Caco-2 (cell line): ENCODE measurements around the gene ZBED4. TPM values are rescaled to one million over a fixed set of nuclear protein-coding genes. Genes with fewer than 3 reads are reported as not detected.

ENCODE experiments used
- BruUV-seq: library from RNA; stranded (reverse); fragments of 400-500 nt; replicated peaks from 2 replicates; lab custom pipeline; 2021; lab: Mats Ljungman, UMichigan
- CTCF ChIA-PET: fragments of 300-600 bp; sonication (Branson Sonifier 250); formaldehyde crosslinking; loops from one replicate; lab custom pipeline; 2022; ENCODE audit warnings: antibody characterized with exemption; lab: Charles Lee
- POLR2A ChIA-PET: fragments of 300-600 bp; sonication (Branson Sonifier 250); formaldehyde crosslinking; loops from one replicate; lab custom pipeline; 2022; ENCODE audit warnings: antibody characterized with exemption; lab: Charles Lee
- DNase-seq, 2 experiments: peaks; one replicate each; pipeline versions ENCODE4 v3.0.0 to v3.0.0-alpha.2; 2020 to 2022
- H3K27me3 ChIP-seq: replicated peaks from 2 replicates; pipeline ENCODE4 v1.6.0; 2011; ENCODE audit warnings: low read length; ENCODE audit not compliant: control insufficient read depth, insufficient read depth
- H3K36me3 ChIP-seq: 2 replicates; pipeline ENCODE4 v1.5.1; 2011; ENCODE audit warnings: low read length; ENCODE audit not compliant: control insufficient read depth, insufficient read depth
- H3K4me1 ChIP-seq: fragments of 250-450 bp; sonication (Bioruptor Pico); 2 replicates; pipeline ENCODE4 v1.5.1; 2020; ENCODE audit warnings: mild to moderate bottlenecking
- H3K4me3 ChIP-seq: 2 replicates; pipeline ENCODE4 v1.5.1; 2011; ENCODE audit warnings: low read depth, mild to moderate bottlenecking, control low read depth, low read length
- H3K9me3 ChIP-seq: fragments of 250-450 bp; sonication (Bioruptor Pico); 2 replicates; pipeline ENCODE4 v1.5.1; 2020; ENCODE audit warnings: mild to moderate bottlenecking, moderate library complexity
- H3K27ac Mint-ChIP-seq: one replicate; pipeline ENCODE4 v1.8.0; 2022; ENCODE audit warnings: mixed read lengths; ENCODE audit not compliant: unreplicated experiment
- H3K27me3 Mint-ChIP-seq: one replicate; pipeline ENCODE4 v1.8.0; 2022; ENCODE audit warnings: mixed read lengths; ENCODE audit not compliant: insufficient read depth, unreplicated experiment
- H3K36me3 Mint-ChIP-seq: one replicate; pipeline ENCODE4 v1.8.0; 2022; ENCODE audit warnings: mild to moderate bottlenecking, mixed read lengths; ENCODE audit not compliant: insufficient read depth, unreplicated experiment
- H3K4me1 Mint-ChIP-seq: one replicate; pipeline ENCODE4 v1.8.0; 2022; ENCODE audit warnings: low read depth, mixed read lengths; ENCODE audit not compliant: unreplicated experiment
- H3K4me3 Mint-ChIP-seq: one replicate; pipeline ENCODE4 v1.8.0; 2022; ENCODE audit warnings: mild to moderate bottlenecking, moderate library complexity, mixed read lengths; ENCODE audit not compliant: unreplicated experiment
- H3K9me3 Mint-ChIP-seq: one replicate; pipeline ENCODE4 v1.8.0; 2022; ENCODE audit warnings: mixed read lengths; ENCODE audit not compliant: unreplicated experiment
- intact Hi-C: fragments of 100-400 bp; cut with micrococcal nuclease; formaldehyde crosslinking; loops from one replicate; pipeline ENCODE4 v1.10.0; 2022; ENCODE audit not compliant: unreplicated experiment
- total RNA-seq: library from RNA; stranded (reverse); gene quantifications from 2 replicates; pipeline ENCODE4 v1.2.3, GENCODE V29; 2022
- TF ChIP-seq, protein P1 (sequence below), 2 experiments: fragments of 200-600 bp in 1 of 2; IDR thresholded peaks; 1 replicate in 1 of 2; 2 replicates in 1 of 2; pipeline versions ENCODE4 v1.5.1 to v1.8.0; 2011 to 2022; ENCODE audit warnings: antibody characterized with exemption in 1 of 2, control low read depth in 1 of 2, inconsistent platforms in 1 of 2, low read depth in 1 of 2, low read length in 1 of 2, mild to moderate bottlenecking in 1 of 2, moderate library complexity in 1 of 2; ENCODE audit not compliant: insufficient read depth in 1 of 2, severe bottlenecking in 1 of 2, unreplicated experiment in 1 of 2

Gene ZBED4
- total RNA-seq, 1 experiment from 2014 or later: 17.3 TPM

DNA sequence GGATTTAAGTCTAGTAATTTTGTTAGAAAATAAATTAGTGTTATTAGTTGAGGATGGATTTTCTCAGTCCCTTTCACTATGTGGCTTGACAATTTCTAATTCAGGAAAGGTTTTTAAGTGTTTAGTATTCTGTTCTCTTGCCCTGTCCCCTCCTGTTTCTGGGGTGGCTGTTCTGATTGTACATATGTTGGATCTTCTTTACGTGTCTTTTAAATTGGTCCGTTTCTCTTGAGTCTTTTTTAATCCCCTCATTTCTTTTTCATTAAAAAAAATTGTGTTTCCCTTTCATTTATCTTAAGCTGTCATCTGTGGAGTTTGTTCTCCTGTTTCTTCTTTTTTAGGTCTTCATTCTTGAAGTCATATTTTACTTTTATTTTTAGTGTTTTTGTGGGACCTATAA, 12.5 kb downstream of the ZBED4 start:
- BruUV-seq: no TSS peak

DNA sequence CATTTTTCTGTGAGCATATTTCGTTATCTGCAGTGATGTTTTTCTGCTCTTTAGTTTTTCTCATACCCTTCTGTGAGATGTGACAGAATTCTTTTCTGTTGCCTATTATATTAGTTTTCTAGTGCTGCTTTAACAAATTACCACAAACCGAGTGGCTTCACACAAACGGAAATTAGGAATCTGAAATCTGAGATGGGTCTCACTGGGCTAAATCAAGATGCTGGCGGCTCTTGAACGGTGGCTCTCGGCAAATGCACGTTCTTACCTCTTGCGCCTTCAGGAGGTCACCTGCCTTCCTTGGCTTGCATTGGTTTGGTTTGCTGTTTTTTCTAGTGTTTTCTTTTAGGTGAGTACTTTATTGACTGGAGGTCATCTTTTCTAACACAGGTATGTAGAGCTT, 13.0 kb downstream of the ZBED4 start:
- TF ChIP-seq, protein P1, sequence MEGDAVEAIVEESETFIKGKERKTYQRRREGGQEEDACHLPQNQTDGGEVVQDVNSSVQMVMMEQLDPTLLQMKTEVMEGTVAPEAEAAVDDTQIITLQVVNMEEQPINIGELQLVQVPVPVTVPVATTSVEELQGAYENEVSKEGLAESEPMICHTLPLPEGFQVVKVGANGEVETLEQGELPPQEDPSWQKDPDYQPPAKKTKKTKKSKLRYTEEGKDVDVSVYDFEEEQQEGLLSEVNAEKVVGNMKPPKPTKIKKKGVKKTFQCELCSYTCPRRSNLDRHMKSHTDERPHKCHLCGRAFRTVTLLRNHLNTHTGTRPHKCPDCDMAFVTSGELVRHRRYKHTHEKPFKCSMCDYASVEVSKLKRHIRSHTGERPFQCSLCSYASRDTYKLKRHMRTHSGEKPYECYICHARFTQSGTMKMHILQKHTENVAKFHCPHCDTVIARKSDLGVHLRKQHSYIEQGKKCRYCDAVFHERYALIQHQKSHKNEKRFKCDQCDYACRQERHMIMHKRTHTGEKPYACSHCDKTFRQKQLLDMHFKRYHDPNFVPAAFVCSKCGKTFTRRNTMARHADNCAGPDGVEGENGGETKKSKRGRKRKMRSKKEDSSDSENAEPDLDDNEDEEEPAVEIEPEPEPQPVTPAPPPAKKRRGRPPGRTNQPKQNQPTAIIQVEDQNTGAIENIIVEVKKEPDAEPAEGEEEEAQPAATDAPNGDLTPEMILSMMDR (IDR thresholded peaks at IDR 0.05; ENCODE audit: insufficient read depth in 1 of 2, low read depth in 1 of 2, low read length in 1 of 2, severe bottlenecking in 1 of 2, unreplicated experiment in 1 of 2): no peak
- no TSS peak for BruUV-seq
- ChIA-PET POLR2A (no interaction called here), CTCF (no interaction called here)
- intact Hi-C loops: no loop called here
- Histone ChIP-seq H3K4me1 (no peaks in the 10 kb centered on the region), H3K27me3 (no peaks in the 10 kb centered on the region), H3K9me3 (no peaks in the 10 kb centered on the region; the same call in 1 of the 2 replicates), H3K36me3 (0 out of 2 replicates have a peak, but pooled peaks cover 1% of the 10 kb centered on the region), H3K4me3 (no peak overlapping the region)
- Mint-ChIP-seq H3K4me1 (no peaks in the 10 kb centered on the region), H3K27ac (no peak overlapping the region), H3K9me3 (peaks cover 36% of the 10 kb centered on the region), H3K36me3 (peaks cover 58% of the 10 kb centered on the region), H3K27me3 (no peaks in the 10 kb centered on the region), H3K4me3 (no peak overlapping the region)
- no peak for DNase-seq

More for the DNA sequence above, 12.5 kb downstream of the ZBED4 start:
- Mint-ChIP-seq H3K4me3 (no peak overlapping the region), H3K4me1 (no peaks in the 10 kb centered on the region), H3K27ac (no peak overlapping the region), H3K27me3 (no peaks in the 10 kb centered on the region), H3K9me3 (peaks cover 36% of the 10 kb centered on the region), H3K36me3 (peaks cover 58% of the 10 kb centered on the region)
- H3K36me3 ChIP-seq: 0 out of 2 replicates have a peak, but pooled peaks cover 1% of the 10 kb centered on the region
- H3K9me3 ChIP-seq: no peaks in the 10 kb centered on the region; the same call in 1 of the 2 replicates
- intact Hi-C loops: no loop called here
- H3K4me1 ChIP-seq: no peaks in the 10 kb centered on the region
- H3K27me3 ChIP-seq: no peaks in the 10 kb centered on the region
- POLR2A ChIA-PET: no interaction called here
- H3K4me3 ChIP-seq: no peak overlapping the region
- no peak for DNase-seq
- CTCF ChIA-PET: no interaction called here
- TF ChIP-seq, protein P1 (IDR thresholded peaks at IDR 0.05; ENCODE audit: insufficient read depth in 1 of 2, low read depth in 1 of 2, low read length in 1 of 2, severe bottlenecking in 1 of 2, unreplicated experiment in 1 of 2): no peak

DNA sequence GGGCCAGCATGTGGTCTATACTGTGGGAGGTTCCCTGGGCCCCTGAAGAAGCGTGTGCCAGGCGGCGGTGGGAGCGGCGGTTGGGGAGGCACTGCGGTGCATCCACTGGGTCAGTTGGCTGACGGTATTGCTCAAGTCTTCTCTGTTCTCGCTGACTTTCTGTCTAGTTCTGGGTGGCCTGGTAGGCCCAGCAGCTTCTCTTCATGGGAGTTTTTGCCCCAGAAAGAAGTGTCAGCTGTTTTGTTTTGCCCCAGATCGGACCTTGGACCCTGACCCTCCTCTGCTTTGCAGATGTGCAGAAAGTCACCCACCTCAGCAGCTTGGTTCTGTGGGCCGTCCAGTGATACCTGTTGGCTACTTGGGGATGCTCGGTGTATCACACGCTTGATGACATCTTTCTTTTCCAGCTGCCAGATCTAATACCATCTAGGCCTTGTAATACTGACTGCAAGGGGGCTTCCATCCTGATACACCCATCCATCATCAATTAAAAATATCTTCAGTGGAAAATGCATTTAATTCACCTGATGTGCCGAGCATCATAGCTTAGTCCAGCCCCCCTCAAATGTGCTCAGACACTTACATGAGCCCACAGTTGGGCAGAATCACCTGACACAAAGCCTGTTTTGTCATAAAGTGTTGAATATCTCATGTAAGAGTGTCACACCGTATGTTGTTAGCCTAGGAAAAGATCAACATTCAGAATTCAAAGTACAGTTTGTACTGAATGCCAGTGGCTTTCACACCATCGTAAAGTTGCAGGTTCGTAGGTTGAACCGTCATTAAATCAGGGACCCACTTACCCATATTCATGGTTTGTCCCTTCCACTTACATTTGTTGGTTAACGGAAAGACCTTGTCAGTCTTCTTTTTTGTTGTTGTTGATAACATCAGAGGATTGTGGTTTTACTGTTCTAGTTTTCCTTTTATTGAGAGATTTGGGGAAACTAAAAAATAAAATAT, 13.9 kb downstream of the ZBED4 start:
- H3K9me3 Mint-ChIP-seq: peaks cover 36% of the 10 kb centered on the region
- Histone ChIP-seq H3K27me3 (no peaks in the 10 kb centered on the region), H3K4me1 (no peaks in the 10 kb centered on the region), H3K36me3 (0 out of 2 replicates have a peak, but pooled peaks cover 1% of the 10 kb centered on the region), H3K4me3 (no peak overlapping the region), H3K9me3 (no peaks in the 10 kb centered on the region; the same call in 1 of the 2 replicates)
- H3K27ac Mint-ChIP-seq: no peak overlapping the region
- H3K27me3 Mint-ChIP-seq: no peaks in the 10 kb centered on the region
- TF ChIP-seq, protein P1 (IDR thresholded peaks at IDR 0.05; ENCODE audit: insufficient read depth in 1 of 2, low read depth in 1 of 2, low read length in 1 of 2, severe bottlenecking in 1 of 2, unreplicated experiment in 1 of 2): no peak
- H3K4me3 Mint-ChIP-seq: no peak overlapping the region
- H3K4me1 Mint-ChIP-seq: no peaks in the 10 kb centered on the region
- BruUV-seq: no TSS peak
- DNase-seq: no peak
- POLR2A ChIA-PET: no interaction called here
- CTCF ChIA-PET: no interaction called here
- intact Hi-C loops: no loop called here
- peaks cover 63% of the 10 kb centered on the region for H3K36me3 Mint-ChIP-seq
